GM21447 (cell line): ENCODE data around the gene CMBL.
"Not testable (repeated sequence)": the region's sequence is repeated elsewhere in the genome, so short reads cannot be mapped to it uniquely, and the experiment has no call there.

Experiments used
- ATAC-seq: cut with Tn5 transposase; IDR thresholded peaks from one replicate; pipeline ENCODE4 v1.9.1; 2021; ENCODE audit not compliant: unreplicated experiment

The CMBL gene

GRCh38 chr5:10262121-10262774 is 45.5 kb downstream of the CMBL start:
- ATAC-seq, result no peak

GRCh38 chr5:10261065-10261464 is 46.6 kb downstream of the CMBL start:
- ATAC-seq, result no peak

- no peak for ATAC-seq
Observed at GRCh38 chr5:10259899-10260298, 47.8 kb downstream of the CMBL start.

- ATAC-seq, result no peak
Observed at GRCh38 chr5:10257870-10258269, 49.8 kb downstream of the CMBL start.

GRCh38 chr5:10254686-10255085 is 53.0 kb downstream of the CMBL start:
- no peak for ATAC-seq

- no peak for ATAC-seq
Observed at GRCh38 chr5:10253390-10253789, 54.3 kb downstream of the CMBL start.

- ATAC-seq, result no peak
Observed at GRCh38 chr5:10251405-10251804, 56.3 kb downstream of the CMBL start.

GRCh38 chr5:10250806-10251276 is 56.9 kb downstream of the CMBL start:
- peak; percentile 16 for ATAC-seq

- peak; percentile 83 for ATAC-seq
Observed at GRCh38 chr5:10249948-10250805, 57.5 kb downstream of the CMBL start, which contains the start of gene CCT5. Gene CCT5 (plus strand): TSS chr5:10250280. CDS start chr5:10250341, 61 bp downstream.

GRCh38 chr5:10248378-10249260 is 59.1 kb downstream of the CMBL start:
- ATAC-seq, result peak; percentile 3

GRCh38 chr5:10247217-10247616 is 60.5 kb downstream of the CMBL start:
- not testable (repeated sequence) for ATAC-seq

GRCh38 chr5:10246761-10247160 is 60.9 kb downstream of the CMBL start:
- no peak for ATAC-seq

GRCh38 chr5:10244342-10244944 is 63.3 kb downstream of the CMBL start:
- no peak for ATAC-seq

- no peak for ATAC-seq
Observed at GRCh38 chr5:10243660-10244240, 64.0 kb downstream of the CMBL start.

- ATAC-seq, result no peak
Observed at GRCh38 chr5:10235350-10235749, 72.4 kb downstream of the CMBL start.

- ATAC-seq, result no peak
Observed at GRCh38 chr5:10233505-10233904, 74.2 kb downstream of the CMBL start.

GRCh38 chr5:10233011-10233410 is 74.7 kb downstream of the CMBL start:
- ATAC-seq, result no peak

- ATAC-seq, result no peak
Observed at GRCh38 chr5:10232386-10232785, 75.3 kb downstream of the CMBL start.

- ATAC-seq, result no peak
Observed at GRCh38 chr5:10229306-10230048, 78.2 kb downstream of the CMBL start.

GRCh38 chr5:10228288-10228687 is 79.4 kb downstream of the CMBL start:
- ATAC-seq, result no peak
